Common myeloid progenitor, CD34-positive (primary cell): Measurements from ENCODE around the gene CIB4.

Experiments used
- CTCF ChIA-PET: fragments of 350-600 bp; sonication (Branson Sonifier 250); formaldehyde crosslinking; loops from one replicate; lab custom pipeline; 2021; ENCODE audit warnings: antibody characterized with exemption; lab: Charles Lee
- POLR2A ChIA-PET: fragments of 350-600 bp; sonication (Branson Sonifier 250); formaldehyde crosslinking; loops from one replicate; lab custom pipeline; 2021; ENCODE audit warnings: antibody characterized with exemption; lab: Charles Lee
- DNase-seq, 3 donors: peaks; one replicate each; pipeline versions ENCODE4 v3.0.0 to v3.0.0-alpha.2; 2013
- H3K27ac ChIP-seq, 2 experiments: 1 replicate in 1 of 2; 2 replicates in 1 of 2; pipeline ENCODE4 v1.7.0; 2013; ENCODE audit warnings: inconsistent platforms in 2 of 2, low read length in 2 of 2, mild to moderate bottlenecking in 2 of 2, low read depth in 1 of 2, moderate library complexity in 1 of 2; ENCODE audit not compliant: severe bottlenecking in 2 of 2, insufficient read depth in 1 of 2, poor library complexity in 1 of 2
- H3K27me3 ChIP-seq, 5 experiments: replicated peaks in 2 of 5; 1 replicate in 3 of 5; 2 replicates in 2 of 5; pipeline versions ENCODE4 v1.6.1 to v1.7.0; 2013; ENCODE audit warnings: low read length in 4 of 5, mild to moderate bottlenecking in 2 of 5, moderate library complexity in 2 of 5, inconsistent platforms in 1 of 5; ENCODE audit not compliant: insufficient read depth in 5 of 5, control insufficient read depth in 4 of 5
- H3K36me3 ChIP-seq, 4 experiments: 1 replicate in 2 of 4; 2 replicates in 2 of 4; pipeline versions ENCODE4 v1.6.1 to v1.7.0; 2013; ENCODE audit warnings: low read length in 3 of 4, control low read depth in 1 of 4, mild to moderate bottlenecking in 1 of 4; ENCODE audit not compliant: control insufficient read depth in 4 of 4, insufficient read depth in 4 of 4
- H3K4me1 ChIP-seq, 4 experiments: 1 replicate in 3 of 4; 2 replicates in 1 of 4; pipeline versions ENCODE4 v1.6.1 to v1.7.1; 2013; ENCODE audit warnings: low read length in 3 of 4, mild to moderate bottlenecking in 3 of 4, control low read depth in 1 of 4, inconsistent platforms in 1 of 4, moderate library complexity in 1 of 4; ENCODE audit not compliant: control insufficient read depth in 4 of 4, insufficient read depth in 4 of 4; ENCODE audit errors: control extremely low read depth in 1 of 4
- H3K4me3 ChIP-seq, 7 experiments: 1 replicate in 4 of 7; 2 replicates in 3 of 7; pipeline versions ENCODE4 v1.5.1 to v1.7.0; 2013; ENCODE audit warnings: mild to moderate bottlenecking in 7 of 7, low read length in 6 of 7, moderate library complexity in 6 of 7, inconsistent platforms in 2 of 7, low read depth in 2 of 7, control low read depth in 1 of 7; ENCODE audit not compliant: insufficient read depth in 4 of 7, control insufficient read depth in 1 of 7; ENCODE audit errors: extremely low read depth in 1 of 7
- H3K9me3 ChIP-seq, 5 experiments: 1 replicate in 4 of 5; 2 replicates in 1 of 5; pipeline versions ENCODE4 v1.6.1 to v1.7.1; 2013; ENCODE audit warnings: low read length in 4 of 5, mild to moderate bottlenecking in 2 of 5, inconsistent platforms in 1 of 5, low read depth in 1 of 5, moderate library complexity in 1 of 5; ENCODE audit not compliant: control insufficient read depth in 4 of 5, insufficient read depth in 2 of 5; ENCODE audit errors: control extremely low read depth in 1 of 5
- WGBS: methylation state at CpG from one replicate; pipeline ENCODE4 v1.1.5; 2013; ENCODE audit not compliant: insufficient coverage; 5-methylcytosine and 5-hydroxymethylcytosine counted together

CIB4 gene

GRCh38 chr2:26580151-26580550 is 61.0 kb downstream of the CIB4 start:
- no peaks in the 10 kb centered on the region for H3K4me1 ChIP-seq
- H3K27ac ChIP-seq, result no peak overlapping the region
- peaks cover 0 to 21% (median 18%) of the 10 kb centered on the region in 5 experiments for H3K27me3 ChIP-seq
- CTCF ChIA-PET, result interaction anchor here (1.0 to 9.8 kb wide), 4 partner anchors 11 to 166 kb away, joined by 3 to 75 read pairs (median 9); a partner anchor contains a TSS
- no peak overlapping the region for H3K4me3 ChIP-seq
- H3K9me3 ChIP-seq, result no peaks in the 10 kb centered on the region
- WGBS, result 83% methylated on average over 1 of the region's 6 CpGs
- POLR2A ChIA-PET, result no interaction called here
- no peak for DNase-seq
- no peaks in the 10 kb centered on the region for H3K36me3 ChIP-seq

GRCh38 chr2:26579723-26580040 is 61.5 kb downstream of the CIB4 start:
- H3K27ac ChIP-seq, result no peak overlapping the region
- POLR2A ChIA-PET, result no interaction called here
- DNase-seq, result no peak
- H3K4me3 ChIP-seq, result no peak overlapping the region
- H3K4me1 ChIP-seq, result no peaks in the 10 kb centered on the region
- H3K36me3 ChIP-seq, result no peaks in the 10 kb centered on the region
- 75% methylated on average over 5 of the region's 5 CpGs for WGBS
- H3K9me3 ChIP-seq, result no peaks in the 10 kb centered on the region
- peaks cover 0 to 21% (median 19%) of the 10 kb centered on the region in 5 experiments for H3K27me3 ChIP-seq
- CTCF ChIA-PET, result interaction anchor here (0.7 to 9.8 kb wide), 4 partner anchors 12 to 166 kb away, joined by 3 to 75 read pairs (median 9); a partner anchor contains a TSS

GRCh38 chr2:26579025-26579722 is 62.0 kb downstream of the CIB4 start:
- 93% methylated on average over 8 of the region's 11 CpGs for WGBS
- peaks cover 0 to 21% (median 19%) of the 10 kb centered on the region in 5 experiments for H3K27me3 ChIP-seq
- POLR2A ChIA-PET, result no interaction called here

GRCh38 chr2:26578581-26578980 is 62.6 kb downstream of the CIB4 start:
- CTCF ChIA-PET, result interaction anchor here (0.6 to 9.8 kb wide), 19 partner anchors 10 to 628 kb away, joined by 3 to 75 read pairs (median 5); a partner anchor contains a TSS
- no peaks in the 10 kb centered on the region for H3K9me3 ChIP-seq
- WGBS, result 76% methylated on average over 3 of the region's 5 CpGs
- H3K4me1 ChIP-seq, result no peaks in the 10 kb centered on the region
- no peaks in the 10 kb centered on the region for H3K36me3 ChIP-seq
- no peak overlapping the region for H3K4me3 ChIP-seq
- POLR2A ChIA-PET, result no interaction called here
- no peak overlapping the region for H3K27ac ChIP-seq
- peaks cover 0 to 21% (median 17%) of the 10 kb centered on the region in 5 experiments for H3K27me3 ChIP-seq
- DNase-seq, result no peak

More at GRCh38 chr2:26579025-26579722, 62.0 kb downstream of the CIB4 start:
- H3K36me3 ChIP-seq, result no peaks in the 10 kb centered on the region
- no peak overlapping the region for H3K4me3 ChIP-seq
- CTCF ChIA-PET, result interaction anchor here (0.7 to 9.8 kb wide), 10 partner anchors 11 to 167 kb away, joined by 3 to 75 read pairs (median 7); a partner anchor contains a TSS
- H3K4me1 ChIP-seq, result no peaks in the 10 kb centered on the region
- DNase-seq, result no peak
- no peaks in the 10 kb centered on the region for H3K9me3 ChIP-seq
- H3K27ac ChIP-seq, result no peak overlapping the region

- no peak overlapping the region for H3K4me3 ChIP-seq
- H3K27me3 ChIP-seq, result peaks cover 0 to 20% (median 18%) of the 10 kb centered on the region in 5 experiments
- DNase-seq, result no peak
- H3K27ac ChIP-seq, result no peak overlapping the region
- WGBS, result 40% methylated on average over 1 of the region's 3 CpGs
- H3K4me1 ChIP-seq, result no peaks in the 10 kb centered on the region
- no peaks in the 10 kb centered on the region for H3K36me3 ChIP-seq
- no peaks in the 10 kb centered on the region for H3K9me3 ChIP-seq
- POLR2A ChIA-PET, result no interaction called here
- CTCF ChIA-PET, result interaction anchor here (0.6 to 9.8 kb wide), 25 partner anchors 9 to 627 kb away, joined by 3 to 75 read pairs (median 5); a partner anchor contains a TSS
These were observed 63.1 kb downstream of the CIB4 start for GRCh38 chr2:26578113-26578458.

- peak; percentile 48 to 66 (median 61) for DNase-seq
- H3K9me3 ChIP-seq, result no peaks in the 10 kb centered on the region
- no peak overlapping the region for H3K4me3 ChIP-seq
- ChIA-PET CTCF (interaction anchor here (0.6 to 9.8 kb wide), 25 partner anchors 9 to 627 kb away, joined by 3 to 75 read pairs (median 5); a partner anchor contains a TSS), POLR2A (no interaction called here)
- H3K27me3 ChIP-seq, result peaks cover 0 to 25% (median 16%) of the 10 kb centered on the region in 5 experiments
- H3K27ac ChIP-seq, result no peak overlapping the region
- H3K4me1 ChIP-seq, result no peaks in the 10 kb centered on the region
- 49% methylated on average over 21 of the region's 24 CpGs for WGBS
- H3K36me3 ChIP-seq, result no peaks in the 10 kb centered on the region
These were observed 63.6 kb downstream of the CIB4 start for GRCh38 chr2:26577442-26578112.
